Osteocyte (in vitro differentiated cells): Measurements from ENCODE around the gene OPA3. TPM values are rescaled to one million over a fixed set of nuclear protein-coding genes. Genes with fewer than 3 reads are reported as not detected.
"Not testable (repeated sequence)": the region's sequence is repeated elsewhere in the genome, so short reads cannot be mapped to it uniquely, and the experiment has no call there.

Experiments used
- DNase-seq: peaks from one replicate; pipeline ENCODE4 v3.0.0; 2021; ENCODE audit warnings: mixed read lengths; ENCODE audit not compliant: unreplicated experiment; ENCODE audit errors: extremely low spot score
- H3K27ac Mint-ChIP-seq: one replicate; pipeline ENCODE4 v1.8.0; 2021; ENCODE audit warnings: mild to moderate bottlenecking, mixed read lengths; ENCODE audit not compliant: unreplicated experiment
- H3K27me3 Mint-ChIP-seq: one replicate; pipeline ENCODE4 v1.8.0; 2021; ENCODE audit warnings: mixed read lengths; ENCODE audit not compliant: unreplicated experiment
- H3K36me3 Mint-ChIP-seq: one replicate; pipeline ENCODE4 v1.8.0; 2021; ENCODE audit warnings: mixed read lengths; ENCODE audit not compliant: unreplicated experiment
- H3K4me1 Mint-ChIP-seq: one replicate; pipeline ENCODE4 v1.8.0; 2021; ENCODE audit warnings: mixed read lengths; ENCODE audit not compliant: unreplicated experiment
- H3K4me3 Mint-ChIP-seq: one replicate; pipeline ENCODE4 v1.8.0; 2021; ENCODE audit warnings: mild to moderate bottlenecking, moderate library complexity, mixed read lengths; ENCODE audit not compliant: unreplicated experiment
- H3K9me3 Mint-ChIP-seq: one replicate; pipeline ENCODE4 v1.8.0; 2021; ENCODE audit warnings: mixed read lengths; ENCODE audit not compliant: unreplicated experiment
- total RNA-seq: library from RNA; stranded (reverse); gene quantifications from 2 replicates; pipeline ENCODE4 v1.2.1, GENCODE V29; 2021
- TF ChIP-seq, protein P1 (sequence below): fragments of 200-600 bp; sonication (generic); IDR thresholded peaks from 2 replicates; pipeline ENCODE4 v1.5.0; 2021; ENCODE audit warnings: antibody characterized with exemption, mild to moderate bottlenecking, moderate library complexity

OPA3 gene
- total RNA-seq, 1 donor from 2014 or later, result 16.8 TPM

DNA sequence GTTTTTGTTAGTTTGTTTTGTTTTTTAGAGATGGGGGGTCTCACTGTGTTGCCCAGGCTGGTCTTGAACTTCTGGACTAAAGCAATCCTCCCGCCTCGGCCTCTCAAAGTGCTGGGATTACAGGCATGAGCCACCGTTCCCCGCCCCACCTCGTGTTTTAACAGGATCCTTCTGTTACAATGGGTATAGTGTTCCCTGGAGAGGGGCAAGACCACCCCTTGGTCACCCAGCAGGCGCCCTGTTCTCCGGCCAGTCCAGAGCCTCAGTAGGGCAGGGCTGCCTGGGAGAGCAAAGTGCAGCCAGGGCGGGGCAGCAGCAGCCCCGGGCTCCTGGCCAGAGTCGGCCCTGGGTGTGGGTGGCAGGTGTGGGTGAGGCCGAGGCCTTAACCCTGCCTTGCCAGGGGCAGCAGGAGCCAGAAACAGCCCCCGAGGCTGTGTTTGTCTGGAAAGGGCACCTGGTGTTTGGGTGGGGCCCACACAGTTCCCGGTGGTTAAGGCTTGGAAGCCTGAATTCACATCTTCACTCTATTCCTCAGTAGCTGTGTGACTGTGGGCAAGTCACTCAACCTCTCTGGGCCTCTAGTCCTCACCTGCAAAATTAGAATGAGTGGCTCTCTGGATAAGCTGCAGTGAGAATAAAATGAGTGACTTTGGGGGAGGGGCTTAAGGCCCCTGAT, 70.1 kb downstream of the OPA3 start:
- no peak for DNase-seq
- H3K27me3 Mint-ChIP-seq, result no peaks in the 10 kb centered on the region
- H3K27ac Mint-ChIP-seq, result peak overlapping the region; percentile 65
- H3K9me3 Mint-ChIP-seq, result no peaks in the 10 kb centered on the region
- peaks cover 34% of the 10 kb centered on the region for H3K4me1 Mint-ChIP-seq
- TF ChIP-seq, protein P1, sequence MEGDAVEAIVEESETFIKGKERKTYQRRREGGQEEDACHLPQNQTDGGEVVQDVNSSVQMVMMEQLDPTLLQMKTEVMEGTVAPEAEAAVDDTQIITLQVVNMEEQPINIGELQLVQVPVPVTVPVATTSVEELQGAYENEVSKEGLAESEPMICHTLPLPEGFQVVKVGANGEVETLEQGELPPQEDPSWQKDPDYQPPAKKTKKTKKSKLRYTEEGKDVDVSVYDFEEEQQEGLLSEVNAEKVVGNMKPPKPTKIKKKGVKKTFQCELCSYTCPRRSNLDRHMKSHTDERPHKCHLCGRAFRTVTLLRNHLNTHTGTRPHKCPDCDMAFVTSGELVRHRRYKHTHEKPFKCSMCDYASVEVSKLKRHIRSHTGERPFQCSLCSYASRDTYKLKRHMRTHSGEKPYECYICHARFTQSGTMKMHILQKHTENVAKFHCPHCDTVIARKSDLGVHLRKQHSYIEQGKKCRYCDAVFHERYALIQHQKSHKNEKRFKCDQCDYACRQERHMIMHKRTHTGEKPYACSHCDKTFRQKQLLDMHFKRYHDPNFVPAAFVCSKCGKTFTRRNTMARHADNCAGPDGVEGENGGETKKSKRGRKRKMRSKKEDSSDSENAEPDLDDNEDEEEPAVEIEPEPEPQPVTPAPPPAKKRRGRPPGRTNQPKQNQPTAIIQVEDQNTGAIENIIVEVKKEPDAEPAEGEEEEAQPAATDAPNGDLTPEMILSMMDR, result no peak
- peaks cover 10% of the 10 kb centered on the region for H3K36me3 Mint-ChIP-seq
- H3K4me3 Mint-ChIP-seq, result no peak overlapping the region

DNA sequence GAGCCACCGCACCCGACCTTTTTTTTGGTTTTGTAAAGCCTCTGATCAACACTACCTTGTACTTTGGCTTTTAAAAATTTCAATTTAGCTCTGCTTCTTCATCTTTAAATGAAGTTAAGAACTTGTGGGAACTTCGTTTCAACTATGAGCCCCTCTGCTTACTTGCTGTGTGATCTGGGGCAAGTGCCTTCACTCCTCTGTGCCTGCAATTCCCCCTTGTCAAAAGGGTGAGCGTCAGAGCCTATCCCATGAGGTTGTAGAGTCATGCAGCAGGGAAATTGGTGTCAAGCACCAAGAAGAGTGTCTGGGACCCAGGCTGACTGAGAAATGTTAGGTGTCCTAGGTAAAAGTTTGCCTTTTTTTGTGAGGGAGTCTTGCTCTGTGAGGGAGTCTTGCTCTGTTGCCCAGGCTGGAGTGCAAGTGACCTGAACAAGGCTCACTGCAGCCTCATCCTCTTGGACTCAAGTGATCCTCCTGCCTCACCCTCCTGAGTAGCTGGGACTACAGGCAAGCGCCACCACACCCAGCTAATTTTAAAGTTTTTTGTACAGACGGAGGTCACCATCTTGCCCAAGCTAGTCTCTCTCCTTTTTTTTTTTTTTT, 71.6 kb downstream of the OPA3 start:
- TF ChIP-seq, protein P1, result no peak
- H3K4me1 Mint-ChIP-seq, result peaks cover 41% of the 10 kb centered on the region
- no peaks in the 10 kb centered on the region for H3K27me3 Mint-ChIP-seq
- H3K27ac Mint-ChIP-seq, result no peak overlapping the region
- no peak overlapping the region for H3K4me3 Mint-ChIP-seq
- no peak for DNase-seq
- no peaks in the 10 kb centered on the region for H3K9me3 Mint-ChIP-seq
- peaks cover 6% of the 10 kb centered on the region for H3K36me3 Mint-ChIP-seq

DNA sequence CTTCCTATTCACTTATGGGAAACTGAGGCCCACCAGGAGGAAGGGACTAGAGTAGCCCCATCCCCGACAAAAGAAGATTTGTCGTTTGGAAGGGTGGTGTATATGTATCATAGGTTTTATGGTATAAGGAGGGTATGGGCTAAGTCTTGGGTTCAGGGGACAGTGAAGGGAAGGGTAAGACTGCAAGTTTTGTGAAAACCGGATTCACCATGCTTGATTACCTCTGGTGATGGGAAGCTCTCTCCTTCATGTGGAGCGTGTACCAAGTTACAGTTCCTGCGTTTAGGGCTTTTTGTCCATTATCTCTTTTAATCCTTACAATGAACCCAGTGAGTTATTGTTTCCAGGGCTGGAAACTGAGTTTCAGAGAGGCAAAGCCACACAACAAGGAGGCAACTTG, 73.5 kb downstream of the OPA3 start:
- Mint-ChIP-seq H3K36me3 (no peaks in the 10 kb centered on the region), H3K4me1 (peaks cover 42% of the 10 kb centered on the region), H3K9me3 (no peaks in the 10 kb centered on the region), H3K27me3 (no peaks in the 10 kb centered on the region), H3K27ac (peak overlapping the region; percentile 54), H3K4me3 (no peak overlapping the region)
- DNase-seq, result no peak
- TF ChIP-seq, protein P1, result no peak

DNA sequence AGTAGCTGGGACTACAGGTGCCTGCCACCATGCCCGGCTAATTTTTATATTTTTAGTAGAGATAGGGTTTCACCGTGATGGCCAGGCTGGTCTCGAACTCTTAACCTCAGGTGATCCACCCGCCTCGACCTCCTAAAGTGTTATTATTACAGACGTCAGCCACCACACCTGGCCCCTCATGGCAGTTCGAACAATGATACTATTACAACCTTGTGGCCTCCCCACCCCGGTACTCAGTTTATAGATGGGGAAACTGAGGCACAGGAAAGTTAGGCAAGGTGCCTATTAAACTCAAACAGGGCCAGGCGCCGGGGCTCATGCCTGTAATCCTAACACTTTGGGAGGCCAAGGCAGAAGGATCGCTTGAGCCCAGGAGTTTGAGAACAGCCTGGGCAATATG, 74.2 kb downstream of the OPA3 start:
- not testable (repeated sequence) for DNase-seq, H3K36me3 Mint-ChIP-seq, H3K9me3 Mint-ChIP-seq, H3K27me3 Mint-ChIP-seq
- H3K27ac Mint-ChIP-seq, result peak overlapping the region; percentile 93
- peak overlapping the region; percentile 32 for H3K4me3 Mint-ChIP-seq
- H3K4me1 Mint-ChIP-seq, result peaks cover 42% of the 10 kb centered on the region

DNA sequence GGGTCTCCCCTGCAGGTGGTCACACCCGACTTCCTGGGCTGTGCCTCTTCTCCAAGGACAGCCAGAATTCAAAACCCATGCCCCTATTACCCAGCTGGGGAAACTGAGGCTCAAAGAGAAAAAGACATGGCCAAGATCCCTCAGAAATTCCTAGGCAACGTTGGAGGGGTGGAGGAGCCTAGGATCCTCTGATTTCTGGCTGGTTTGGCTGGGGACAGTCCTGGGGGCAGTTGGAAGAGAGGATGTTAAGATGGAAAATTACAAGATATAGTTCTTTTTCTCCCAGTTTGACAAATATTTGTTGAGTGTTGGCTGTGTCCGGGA, 74.9 kb downstream of the OPA3 start:
- H3K27ac Mint-ChIP-seq, result peak overlapping the region; percentile 93
- H3K27me3 Mint-ChIP-seq, result no peaks in the 10 kb centered on the region
- TF ChIP-seq, protein P1, result no peak
- DNase-seq, result no peak
- H3K4me3 Mint-ChIP-seq, result peak overlapping the region; percentile 83
- H3K9me3 Mint-ChIP-seq, result no peaks in the 10 kb centered on the region
- no peaks in the 10 kb centered on the region for H3K36me3 Mint-ChIP-seq
- peaks cover 41% of the 10 kb centered on the region for H3K4me1 Mint-ChIP-seq
